Measurements from ENCODE around the gene MYCBPAP.
A peak's percentile ranks its signal among the peaks of the same experiment; 100 is the strongest.

MYCBPAP gene

DNA sequence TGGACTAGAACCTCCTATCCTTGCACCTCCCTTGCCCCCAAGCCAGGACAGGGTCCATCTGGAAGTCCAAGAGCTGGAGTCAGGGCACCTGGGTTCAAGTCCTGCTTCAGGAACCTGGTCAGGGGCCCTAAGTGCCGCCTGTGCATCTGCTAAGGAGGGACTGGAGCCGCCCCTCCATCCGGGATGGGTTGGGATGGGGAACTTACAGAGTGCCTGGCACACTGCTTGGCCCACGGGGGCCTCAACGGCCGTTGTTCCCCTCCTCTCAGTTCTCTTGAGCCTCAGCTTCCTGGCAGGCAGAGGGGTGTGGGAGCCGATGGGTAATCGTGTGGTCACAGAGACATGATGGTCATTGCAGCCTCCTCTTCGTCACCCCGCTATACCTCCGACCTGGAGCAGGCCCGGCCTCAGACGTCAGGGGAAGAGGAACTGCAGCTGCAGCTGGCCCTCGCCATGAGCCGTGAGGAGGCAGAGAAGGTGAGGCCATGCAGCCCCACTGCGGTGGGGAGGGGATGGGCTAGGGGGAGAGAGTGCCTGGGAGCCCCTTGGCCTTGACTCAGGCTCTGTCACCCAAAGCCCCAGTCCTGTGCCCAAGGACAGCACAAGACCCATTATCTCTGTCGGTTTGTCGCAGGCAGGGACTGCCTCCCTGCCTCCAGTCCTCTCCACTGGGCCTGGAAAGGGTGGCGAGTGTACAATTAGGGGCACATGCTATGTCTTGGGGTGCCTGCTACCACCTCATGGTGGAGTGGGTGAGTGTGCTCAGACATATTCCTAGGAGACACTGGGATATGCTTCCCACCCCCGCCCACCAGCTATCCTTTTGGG lies 29.7 kb downstream of the MYCBPAP start:
- Histone ChIP-seq H3K27me3 (ENCODE audit: control insufficient read depth, insufficient read depth, low read length) (peaks cover 26% of the 10 kb centered on the region), H3K9ac (ENCODE audit: low read depth, low read length) (no peak overlapping the region), H3K9me3 (ENCODE audit: control insufficient read depth, insufficient read depth, low read length) (no peaks in the 10 kb centered on the region), H3K4me1 (ENCODE audit: control insufficient read depth, insufficient read depth, low read length) (peaks cover 15% of the 10 kb centered on the region), H3K4me3 (ENCODE audit: low read depth, low read length) (no peak overlapping the region), H3K36me3 (ENCODE audit: control insufficient read depth, insufficient read depth, low read length) (no peaks in the 10 kb centered on the region)

DNA sequence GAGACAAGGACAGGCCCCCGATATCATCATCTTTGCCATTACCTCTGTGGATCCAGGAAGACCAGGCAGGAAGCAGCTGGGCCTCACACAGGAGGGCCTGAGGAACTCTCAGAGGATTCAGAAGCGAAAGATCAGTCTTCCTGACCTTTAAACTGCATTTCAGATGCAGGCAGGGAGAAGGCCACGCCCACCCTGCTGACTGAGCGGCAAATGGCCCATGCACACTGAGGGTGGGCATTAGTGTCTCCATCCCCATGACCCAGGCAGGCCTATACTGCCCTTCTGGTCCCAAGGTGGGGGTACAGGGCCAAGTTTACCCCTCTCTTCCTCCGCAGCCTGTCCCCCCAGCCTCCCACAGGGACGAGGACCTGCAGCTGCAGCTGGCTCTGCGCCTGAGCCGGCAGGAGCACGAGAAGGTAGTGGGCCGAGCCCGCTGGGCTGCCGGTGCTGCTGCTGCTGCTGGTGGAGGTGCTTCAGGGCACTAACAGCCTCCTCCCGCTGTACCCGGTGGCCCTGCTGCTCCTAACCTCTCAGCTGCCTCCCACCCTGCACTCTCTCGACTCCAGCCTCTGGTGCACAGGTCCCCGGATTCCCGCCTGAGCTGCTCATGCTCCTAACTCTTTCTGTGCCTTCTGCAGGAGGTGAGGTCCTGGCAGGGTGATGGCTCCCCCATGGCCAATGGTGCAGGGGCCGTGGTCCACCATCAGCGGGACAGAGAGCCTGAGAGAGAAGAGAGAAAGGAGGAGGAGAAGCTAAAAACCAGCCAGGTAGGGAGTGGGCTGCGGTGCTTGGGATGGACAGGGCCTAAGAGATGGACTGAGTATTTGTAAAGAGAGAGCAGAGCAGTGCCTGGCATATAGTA lies 30.5 kb downstream of the MYCBPAP start:
- no peaks in the 10 kb centered on the region for H3K9me3 ChIP-seq (ENCODE audit: control insufficient read depth, insufficient read depth, low read length)
- H3K4me3 ChIP-seq (ENCODE audit: low read depth, low read length): no peak overlapping the region
- peaks cover 10% of the 10 kb centered on the region for H3K4me1 ChIP-seq (ENCODE audit: control insufficient read depth, insufficient read depth, low read length)
- H3K36me3 ChIP-seq (ENCODE audit: control insufficient read depth, insufficient read depth, low read length): no peaks in the 10 kb centered on the region
- H3K27me3 ChIP-seq (ENCODE audit: control insufficient read depth, insufficient read depth, low read length): peaks cover 21% of the 10 kb centered on the region
- no peak overlapping the region for H3K9ac ChIP-seq (ENCODE audit: low read depth, low read length)

DNA sequence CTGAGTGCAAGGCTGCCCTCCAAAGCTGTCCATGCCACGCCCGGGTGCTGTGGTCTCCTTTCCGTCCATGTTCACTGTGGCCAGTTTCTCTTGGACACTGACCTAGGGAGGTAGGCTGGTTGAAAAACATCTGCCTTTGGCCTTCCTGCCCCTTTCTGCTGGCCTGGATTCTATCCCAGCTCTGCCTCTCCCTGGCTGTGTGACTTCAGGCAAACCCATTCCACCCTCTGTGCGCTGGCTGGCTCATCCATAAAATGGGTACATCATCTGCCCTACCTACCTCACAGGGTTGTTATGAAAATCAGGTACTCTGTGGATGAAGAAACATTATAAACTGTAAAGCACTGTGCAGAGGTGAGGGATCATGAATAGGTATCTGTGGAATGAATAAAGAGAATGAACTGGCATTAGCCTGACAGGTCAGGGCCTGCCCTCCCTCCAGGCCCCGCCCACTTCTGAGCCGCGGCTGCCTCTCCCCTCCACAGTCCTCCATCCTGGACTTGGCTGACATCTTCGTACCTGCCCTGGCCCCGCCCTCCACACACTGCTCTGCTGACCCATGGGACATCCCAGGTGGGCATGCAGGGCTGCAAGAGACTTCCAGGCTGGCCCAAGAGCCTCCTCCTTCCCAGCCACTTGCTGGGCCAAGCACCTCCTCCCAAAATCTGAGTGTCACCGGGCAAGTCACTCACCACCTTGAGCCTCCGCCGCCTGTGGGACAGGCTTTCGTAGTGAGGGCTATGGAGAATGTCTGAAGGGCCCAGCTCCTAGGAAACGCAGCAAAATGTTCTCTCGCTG lies 31.7 kb downstream of the MYCBPAP start:
- Histone ChIP-seq H3K4me1 (ENCODE audit: control insufficient read depth, insufficient read depth, low read length) (peaks cover 10% of the 10 kb centered on the region), H3K9ac (ENCODE audit: low read depth, low read length) (no peak overlapping the region), H3K9me3 (ENCODE audit: control insufficient read depth, insufficient read depth, low read length) (no peaks in the 10 kb centered on the region), H3K4me3 (ENCODE audit: low read depth, low read length) (no peak overlapping the region), H3K27me3 (ENCODE audit: control insufficient read depth, insufficient read depth, low read length) (peaks cover 13% of the 10 kb centered on the region), H3K36me3 (ENCODE audit: control insufficient read depth, insufficient read depth, low read length) (no peaks in the 10 kb centered on the region)

DNA sequence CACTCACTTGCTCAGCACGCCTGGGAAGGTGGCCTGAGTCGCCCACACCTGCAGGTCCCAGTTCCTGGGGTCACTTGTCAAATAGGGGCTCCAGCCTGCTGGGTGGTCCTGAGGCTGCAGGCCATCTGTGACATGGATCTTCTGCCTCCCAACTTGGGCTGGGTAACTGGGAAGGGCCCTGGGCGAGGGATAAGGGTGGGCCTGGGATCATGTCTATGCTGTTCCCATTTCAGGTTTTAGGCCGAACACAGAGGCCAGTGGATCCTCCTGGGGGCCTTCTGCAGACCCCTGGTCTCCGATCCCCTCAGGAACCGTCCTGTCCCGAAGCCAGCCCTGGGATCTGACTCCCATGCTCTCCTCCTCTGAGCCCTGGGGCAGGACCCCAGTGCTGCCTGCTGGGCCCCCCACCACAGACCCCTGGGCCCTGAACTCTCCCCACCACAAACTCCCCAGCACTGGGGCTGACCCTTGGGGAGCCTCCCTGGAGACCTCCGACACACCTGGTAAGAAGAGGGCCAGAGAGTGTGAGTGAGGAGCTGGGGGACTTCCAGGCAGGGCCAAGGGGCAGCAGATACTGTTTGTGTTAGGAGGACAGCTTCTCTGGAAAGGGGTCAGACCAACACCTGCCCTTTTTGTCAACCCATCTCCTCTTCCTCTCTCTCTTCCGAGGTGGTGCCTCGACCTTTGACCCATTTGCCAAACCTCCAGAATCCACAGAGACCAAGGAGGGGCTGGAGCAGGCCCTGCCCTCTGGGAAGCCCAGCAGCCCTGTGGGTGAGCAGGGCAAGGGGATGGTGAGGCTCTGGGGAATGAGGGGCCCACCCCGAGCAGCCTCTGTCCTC lies 32.5 kb downstream of the MYCBPAP start:
- H3K4me3 ChIP-seq (ENCODE audit: low read depth, low read length): peak overlapping the region; percentile 56

DNA sequence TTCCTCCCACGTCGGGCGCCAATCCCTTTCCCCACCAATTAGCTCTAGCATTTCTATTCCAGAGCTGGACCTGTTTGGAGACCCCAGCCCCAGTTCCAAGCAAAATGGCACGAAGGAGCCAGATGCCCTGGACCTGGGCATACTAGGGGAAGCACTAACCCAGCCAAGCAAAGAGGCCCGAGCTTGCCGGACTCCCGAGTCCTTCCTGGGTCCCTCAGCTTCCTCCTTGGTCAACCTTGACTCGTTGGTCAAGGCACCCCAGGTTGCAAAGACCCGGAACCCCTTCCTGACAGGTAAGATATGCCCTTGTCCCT lies 33.1 kb downstream of the MYCBPAP start:
- Histone ChIP-seq H3K9ac (ENCODE audit: low read depth, low read length) (peak overlapping the region; percentile 13), H3K9me3 (ENCODE audit: control insufficient read depth, insufficient read depth, low read length) (no peaks in the 10 kb centered on the region), H3K4me1 (ENCODE audit: control insufficient read depth, insufficient read depth, low read length) (peaks cover 10% of the 10 kb centered on the region), H3K36me3 (ENCODE audit: control insufficient read depth, insufficient read depth, low read length) (no peaks in the 10 kb centered on the region), H3K4me3 (ENCODE audit: low read depth, low read length) (peak overlapping the region; percentile 56), H3K27me3 (ENCODE audit: control insufficient read depth, insufficient read depth, low read length) (peaks cover 13% of the 10 kb centered on the region)

More for the DNA sequence above, 32.5 kb downstream of the MYCBPAP start:
- peaks cover 10% of the 10 kb centered on the region for H3K4me1 ChIP-seq (ENCODE audit: control insufficient read depth, insufficient read depth, low read length)
- peaks cover 13% of the 10 kb centered on the region for H3K27me3 ChIP-seq (ENCODE audit: control insufficient read depth, insufficient read depth, low read length)
- peak overlapping the region; percentile 13 for H3K9ac ChIP-seq (ENCODE audit: low read depth, low read length)
- H3K36me3 ChIP-seq (ENCODE audit: control insufficient read depth, insufficient read depth, low read length): no peaks in the 10 kb centered on the region
- no peaks in the 10 kb centered on the region for H3K9me3 ChIP-seq (ENCODE audit: control insufficient read depth, insufficient read depth, low read length)

DNA sequence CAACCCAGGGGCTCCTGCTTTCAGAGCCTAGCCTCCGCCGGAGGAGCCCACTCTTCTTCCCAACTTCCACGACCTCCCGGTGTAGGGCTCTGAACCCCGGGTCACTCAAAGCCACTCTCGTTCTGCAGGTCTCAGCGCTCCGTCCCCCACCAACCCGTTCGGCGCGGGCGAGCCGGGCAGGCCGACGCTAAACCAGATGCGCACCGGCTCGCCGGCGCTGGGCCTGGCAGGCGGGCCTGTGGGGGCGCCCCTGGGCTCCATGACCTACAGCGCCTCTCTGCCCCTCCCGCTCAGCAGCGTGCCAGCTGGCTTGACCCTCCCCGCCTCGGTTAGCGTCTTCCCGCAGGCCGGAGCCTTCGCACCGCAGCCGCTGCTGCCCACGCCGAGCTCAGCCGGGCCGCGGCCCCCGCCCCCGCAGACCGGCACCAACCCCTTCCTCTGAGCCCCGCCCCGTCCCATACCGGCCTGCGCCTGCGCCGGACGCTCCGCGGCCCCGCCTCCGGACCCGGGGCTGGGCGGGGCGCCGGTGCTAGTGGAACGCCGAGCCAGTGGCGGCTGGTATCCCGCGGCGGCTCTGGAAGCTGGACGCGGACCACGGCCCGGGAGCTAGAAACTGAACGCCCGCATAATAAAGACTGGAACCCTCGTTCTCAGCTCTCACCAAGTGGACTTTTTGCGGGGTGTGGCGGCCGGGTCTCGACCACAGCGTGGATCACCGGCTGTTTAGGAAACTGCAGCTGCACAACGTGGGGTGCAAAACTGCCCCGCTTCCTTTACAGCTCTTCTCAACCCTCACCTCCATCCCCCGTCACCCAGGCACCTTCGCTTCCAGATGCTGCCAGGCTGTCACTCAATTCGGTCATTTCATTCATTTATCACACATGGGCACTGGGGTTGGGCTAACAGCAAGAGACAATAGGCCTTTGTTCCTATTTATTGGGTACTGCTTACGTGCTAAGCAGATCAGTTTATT lies 33.8 kb downstream of the MYCBPAP start:
- Histone ChIP-seq H3K9ac (ENCODE audit: low read depth, low read length) (peak overlapping the region; percentile 13), H3K4me3 (ENCODE audit: low read depth, low read length) (peak overlapping the region; percentile 84), H3K9me3 (ENCODE audit: control insufficient read depth, insufficient read depth, low read length) (no peaks in the 10 kb centered on the region), H3K36me3 (ENCODE audit: control insufficient read depth, insufficient read depth, low read length) (no peaks in the 10 kb centered on the region), H3K4me1 (ENCODE audit: control insufficient read depth, insufficient read depth, low read length) (peaks cover 10% of the 10 kb centered on the region), H3K27me3 (ENCODE audit: control insufficient read depth, insufficient read depth, low read length) (peaks cover 13% of the 10 kb centered on the region)

DNA sequence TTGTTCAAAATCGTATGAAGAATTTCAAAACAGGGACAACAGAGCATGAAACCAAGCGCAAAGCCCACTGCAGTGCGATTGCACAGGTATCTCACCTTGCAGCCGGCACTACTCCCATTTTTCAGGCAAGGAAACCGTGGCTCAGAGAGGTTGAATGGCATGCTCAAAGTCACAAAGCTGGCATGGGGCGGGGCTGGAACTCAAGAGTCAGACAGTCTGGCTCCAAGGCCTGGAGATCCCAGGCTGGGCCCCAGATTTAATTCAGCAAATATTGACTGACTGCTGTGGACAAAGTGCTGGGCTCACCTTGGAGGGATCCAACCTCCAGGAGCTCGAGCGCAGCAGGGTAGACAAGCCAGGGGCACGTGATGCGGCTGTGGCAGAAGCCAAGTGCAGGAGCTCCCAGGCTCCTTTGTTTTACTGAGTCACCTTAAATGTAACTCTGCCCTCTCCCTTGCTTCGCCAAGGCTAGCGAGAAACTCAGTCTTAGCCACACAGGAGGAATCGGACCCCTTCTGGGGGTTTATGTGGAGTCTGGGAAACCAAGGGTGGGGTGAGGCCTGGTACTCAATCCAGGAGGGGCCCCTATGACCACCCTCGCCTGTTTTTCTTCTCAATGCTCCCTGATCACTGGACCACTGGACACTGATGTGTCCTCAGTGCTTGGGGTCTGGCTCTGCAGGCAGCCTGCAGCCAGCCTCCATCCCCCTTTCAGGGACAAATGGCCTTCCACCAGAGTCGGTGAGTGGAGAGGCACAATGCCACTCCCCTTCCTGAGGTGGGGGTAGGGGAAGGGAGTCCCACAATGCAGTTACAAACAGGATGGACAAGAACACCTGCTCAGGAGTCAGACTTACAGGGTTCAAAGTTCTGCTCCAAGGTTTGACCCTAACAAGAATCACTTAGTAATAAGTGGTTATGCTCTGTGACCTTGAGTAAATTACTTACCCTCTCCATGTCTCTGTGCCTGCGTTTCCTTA lies 34.8 kb downstream of the MYCBPAP start:
- no peaks in the 10 kb centered on the region for H3K9me3 ChIP-seq (ENCODE audit: control insufficient read depth, insufficient read depth, low read length)
- H3K27me3 ChIP-seq (ENCODE audit: control insufficient read depth, insufficient read depth, low read length): peaks cover 13% of the 10 kb centered on the region
- H3K4me3 ChIP-seq (ENCODE audit: low read depth, low read length): peak overlapping the region; percentile 84
- H3K36me3 ChIP-seq (ENCODE audit: control insufficient read depth, insufficient read depth, low read length): no peaks in the 10 kb centered on the region
- H3K4me1 ChIP-seq (ENCODE audit: control insufficient read depth, insufficient read depth, low read length): peaks cover 13% of the 10 kb centered on the region
- H3K9ac ChIP-seq (ENCODE audit: low read depth, low read length): no peak overlapping the region

DNA sequence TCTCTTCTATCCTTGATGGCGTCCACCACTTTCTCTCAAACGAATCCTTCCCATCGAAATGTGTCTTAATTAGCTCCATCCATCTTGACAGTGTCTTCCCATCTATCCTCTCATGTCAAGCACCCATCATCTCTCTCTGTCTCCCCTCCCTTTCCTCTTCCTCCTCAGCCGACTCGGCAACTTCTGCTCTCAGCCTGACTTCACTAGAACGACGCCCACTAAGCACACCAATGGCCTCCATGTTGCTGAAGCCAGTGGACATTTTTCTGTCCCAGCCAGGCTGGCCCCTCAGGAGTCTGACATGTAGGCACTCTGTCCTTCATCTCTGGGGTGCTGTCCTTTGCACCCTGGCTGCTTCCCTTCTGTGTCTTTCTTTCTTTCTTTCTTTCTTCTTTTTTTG lies 36.3 kb downstream of the MYCBPAP start:
- H3K9me3 ChIP-seq (ENCODE audit: control insufficient read depth, insufficient read depth, low read length): no peaks in the 10 kb centered on the region
- no peak overlapping the region for H3K4me3 ChIP-seq (ENCODE audit: low read depth, low read length)
- H3K36me3 ChIP-seq (ENCODE audit: control insufficient read depth, insufficient read depth, low read length): no peaks in the 10 kb centered on the region
- no peak overlapping the region for H3K9ac ChIP-seq (ENCODE audit: low read depth, low read length)
- peaks cover 10% of the 10 kb centered on the region for H3K4me1 ChIP-seq (ENCODE audit: control insufficient read depth, insufficient read depth, low read length)
- peaks cover 13% of the 10 kb centered on the region for H3K27me3 ChIP-seq (ENCODE audit: control insufficient read depth, insufficient read depth, low read length)

DNA sequence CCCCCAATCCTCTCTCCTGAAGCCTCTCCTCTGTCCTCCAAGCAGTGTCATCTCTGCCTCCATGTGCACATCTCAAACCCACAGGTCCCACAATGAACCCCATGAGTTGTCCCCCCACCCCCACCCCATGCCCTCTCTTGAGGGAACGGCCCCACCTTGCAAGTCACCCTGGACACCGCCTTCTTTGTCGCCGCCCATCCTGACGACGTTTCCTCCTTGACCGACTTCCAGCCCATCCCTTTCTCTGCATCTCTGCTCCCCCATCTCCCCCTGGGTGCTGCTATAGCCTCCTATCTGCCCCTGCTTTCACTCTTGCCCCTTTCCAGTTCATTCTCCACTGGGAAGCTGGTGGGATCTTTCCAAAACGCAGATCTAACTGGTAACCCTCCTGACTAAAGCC lies 37.1 kb downstream of the MYCBPAP start:
- Histone ChIP-seq H3K4me3 (ENCODE audit: low read depth, low read length) (no peak overlapping the region), H3K27me3 (ENCODE audit: control insufficient read depth, insufficient read depth, low read length) (peaks cover 13% of the 10 kb centered on the region), H3K36me3 (ENCODE audit: control insufficient read depth, insufficient read depth, low read length) (no peaks in the 10 kb centered on the region), H3K4me1 (ENCODE audit: control insufficient read depth, insufficient read depth, low read length) (peaks cover 7% of the 10 kb centered on the region), H3K9ac (ENCODE audit: low read depth, low read length) (no peak overlapping the region), H3K9me3 (ENCODE audit: control insufficient read depth, insufficient read depth, low read length) (no peaks in the 10 kb centered on the region)
